ENCODE data around the gene ANKRA2.
"Not testable (repeated sequence)": the region's sequence is repeated elsewhere in the genome, so short reads cannot be mapped to it uniquely, and the experiment has no call there.

The ANKRA2 gene

GRCh38 chr5:73550016-73550415 is 15.4 kb downstream of the ANKRA2 start:
- DNase-seq (ENCODE audit: low read depth in 2 of 3, low spot score in 2 of 3): no peak

- DNase-seq (ENCODE audit: low read depth in 2 of 3, low spot score in 2 of 3): no peak
These were observed 20.0 kb downstream of the ANKRA2 start for GRCh38 chr5:73545403-73545779.

GRCh38 chr5:73544429-73545402 is 20.7 kb downstream of the ANKRA2 start:
- DNase-seq (ENCODE audit: low read depth in 2 of 3, low spot score in 2 of 3): no peak

- no peak for DNase-seq (ENCODE audit: low read depth in 2 of 3, low spot score in 2 of 3)
These were observed 23.4 kb downstream of the ANKRA2 start for GRCh38 chr5:73542020-73542419.

- DNase-seq (ENCODE audit: low read depth in 2 of 3, low spot score in 2 of 3): no peak
These were observed 25.2 kb downstream of the ANKRA2 start for GRCh38 chr5:73540192-73540591.

- no peak for DNase-seq (ENCODE audit: low read depth in 2 of 3, low spot score in 2 of 3)
These were observed 25.7 kb downstream of the ANKRA2 start for GRCh38 chr5:73539730-73540129.

GRCh38 chr5:73534971-73535370 is 30.5 kb downstream of the ANKRA2 start:
- no peak for DNase-seq (ENCODE audit: low read depth in 2 of 3, low spot score in 2 of 3)

GRCh38 chr5:73534011-73534644 is 31.3 kb downstream of the ANKRA2 start:
- DNase-seq (ENCODE audit: low read depth in 2 of 3, low spot score in 2 of 3): no peak

GRCh38 chr5:73532195-73532594 is 33.2 kb downstream of the ANKRA2 start:
- no peak for DNase-seq (ENCODE audit: low read depth in 2 of 3, low spot score in 2 of 3)

- DNase-seq (ENCODE audit: low read depth in 2 of 3, low spot score in 2 of 3): no peak
These were observed 34.1 kb downstream of the ANKRA2 start for GRCh38 chr5:73531356-73531755.

GRCh38 chr5:73529081-73529480 is 36.4 kb downstream of the ANKRA2 start:
- DNase-seq (ENCODE audit: low read depth in 2 of 3, low spot score in 2 of 3): no peak

GRCh38 chr5:73528248-73528647 is 37.2 kb downstream of the ANKRA2 start:
- DNase-seq (ENCODE audit: low read depth in 2 of 3, low spot score in 2 of 3): no peak

- DNase-seq (ENCODE audit: low read depth in 2 of 3, low spot score in 2 of 3): no peak
These were observed 39.7 kb downstream of the ANKRA2 start for GRCh38 chr5:73525606-73526203.

- DNase-seq (ENCODE audit: low read depth in 2 of 3, low spot score in 2 of 3): no peak
These were observed 41.6 kb downstream of the ANKRA2 start for GRCh38 chr5:73523861-73524260.

- no peak for DNase-seq (ENCODE audit: low read depth in 2 of 3, low spot score in 2 of 3)
These were observed 42.5 kb downstream of the ANKRA2 start for GRCh38 chr5:73522989-73523388.

- peak in 2 of 3 experiments; percentile 23 to 48 for DNase-seq (ENCODE audit: low read depth in 2 of 3, low spot score in 2 of 3)
These were observed 45.7 kb downstream of the ANKRA2 start for GRCh38 chr5:73519531-73520283.

- no peak for DNase-seq (ENCODE audit: low read depth in 2 of 3, low spot score in 2 of 3)
These were observed 50.2 kb downstream of the ANKRA2 start for GRCh38 chr5:73515232-73515631.

- DNase-seq (ENCODE audit: low read depth in 2 of 3, low spot score in 2 of 3): no peak
These were observed 51.0 kb downstream of the ANKRA2 start for GRCh38 chr5:73514418-73514817.

GRCh38 chr5:73513996-73514395 is 51.4 kb downstream of the ANKRA2 start:
- no peak for DNase-seq (ENCODE audit: low read depth in 2 of 3, low spot score in 2 of 3)

- not testable (repeated sequence) for DNase-seq (ENCODE audit: low read depth in 2 of 3, low spot score in 2 of 3)
These were observed 56.9 kb downstream of the ANKRA2 start for GRCh38 chr5:73508521-73508920.

GRCh38 chr5:73507062-73507461 is 58.4 kb downstream of the ANKRA2 start:
- DNase-seq (ENCODE audit: low read depth in 2 of 3, low spot score in 2 of 3): no peak
